Aortic smooth muscle cell (primary cell): ENCODE data around the gene BCKDK. TPM values are rescaled to one million over a fixed set of nuclear protein-coding genes. Genes with fewer than 3 reads are reported as not detected.

Experiments
- total RNA-seq: library from RNA; depleted of rRNA; stranded (reverse); fragments of >200 nt; gene quantifications from 2 replicates; pipeline ENCODE4 v1.2.3, GENCODE V29; 2014

BCKDK gene
- total RNA-seq = 12.2 and 13.7 TPM in 2 replicates

DNA sequence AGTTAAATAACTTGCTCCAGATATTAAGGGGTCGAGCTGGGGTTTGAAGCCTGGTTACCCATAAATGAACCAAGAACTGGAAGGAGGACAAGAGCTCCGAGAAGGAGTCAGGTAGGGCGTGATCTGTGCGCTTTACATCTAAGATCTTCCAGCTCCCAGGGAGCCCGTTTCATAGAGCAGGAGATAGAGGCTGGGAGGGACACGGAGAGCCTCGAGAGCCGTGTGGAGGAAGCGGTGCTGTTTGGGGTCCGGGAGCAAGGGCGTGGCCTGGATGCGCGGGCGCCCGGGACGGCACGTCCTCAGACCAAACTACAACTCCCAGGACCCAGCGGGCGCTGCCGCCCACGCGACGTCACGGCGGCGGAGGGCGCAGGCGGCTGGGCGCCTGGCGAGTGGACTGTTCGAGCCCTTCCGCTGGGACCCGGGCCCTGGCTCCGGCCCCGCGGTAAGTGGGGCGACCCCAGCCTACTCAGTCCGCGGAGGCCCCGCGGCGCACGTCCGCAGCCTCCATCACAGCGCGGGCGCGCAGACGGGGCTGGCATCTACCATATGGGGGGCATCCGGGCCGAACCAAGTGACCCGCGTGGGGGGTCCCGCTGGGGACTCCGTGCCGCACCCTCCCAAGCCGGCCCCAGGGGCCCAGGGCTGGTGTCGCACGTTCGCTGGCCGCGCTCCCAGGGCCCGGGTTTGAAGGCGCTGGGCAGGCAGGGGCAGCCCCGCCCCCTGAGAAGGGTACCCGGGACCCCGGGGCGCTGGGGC lies at the start of gene BCKDK:
Gene BCKDK (plus strand): TSS at position 352 of the 759 bp plus-strand sequence. CDS start 838 bp downstream, outside the sequence.

GRCh38 chr16:31073970-31074813 lies 34.0 kb upstream of the BCKDK start, which contains the start of the genes ZNF646 and ZNF668:
ZNF646 (plus strand) TSS chr16:31074422; CDS start chr16:31076325, 1,903 bp downstream.
ZNF668 (minus strand) TSS chr16:31074240; CDS start chr16:31064459, 9,781 bp downstream.

GRCh38 chr16:31088459-31089183 lies 19.6 kb upstream of the BCKDK start, which contains the start of gene PRSS53:
PRSS53 (minus strand) TSS chr16:31088943; CDS start chr16:31088809, 134 bp downstream.

GRCh38 chr16:31094424-31095120 lies 13.6 kb upstream of the BCKDK start, which contains the start of gene VKORC1:
VKORC1 (minus strand) TSS chr16:31094797; CDS start chr16:31094729, 68 bp downstream.

DNA sequence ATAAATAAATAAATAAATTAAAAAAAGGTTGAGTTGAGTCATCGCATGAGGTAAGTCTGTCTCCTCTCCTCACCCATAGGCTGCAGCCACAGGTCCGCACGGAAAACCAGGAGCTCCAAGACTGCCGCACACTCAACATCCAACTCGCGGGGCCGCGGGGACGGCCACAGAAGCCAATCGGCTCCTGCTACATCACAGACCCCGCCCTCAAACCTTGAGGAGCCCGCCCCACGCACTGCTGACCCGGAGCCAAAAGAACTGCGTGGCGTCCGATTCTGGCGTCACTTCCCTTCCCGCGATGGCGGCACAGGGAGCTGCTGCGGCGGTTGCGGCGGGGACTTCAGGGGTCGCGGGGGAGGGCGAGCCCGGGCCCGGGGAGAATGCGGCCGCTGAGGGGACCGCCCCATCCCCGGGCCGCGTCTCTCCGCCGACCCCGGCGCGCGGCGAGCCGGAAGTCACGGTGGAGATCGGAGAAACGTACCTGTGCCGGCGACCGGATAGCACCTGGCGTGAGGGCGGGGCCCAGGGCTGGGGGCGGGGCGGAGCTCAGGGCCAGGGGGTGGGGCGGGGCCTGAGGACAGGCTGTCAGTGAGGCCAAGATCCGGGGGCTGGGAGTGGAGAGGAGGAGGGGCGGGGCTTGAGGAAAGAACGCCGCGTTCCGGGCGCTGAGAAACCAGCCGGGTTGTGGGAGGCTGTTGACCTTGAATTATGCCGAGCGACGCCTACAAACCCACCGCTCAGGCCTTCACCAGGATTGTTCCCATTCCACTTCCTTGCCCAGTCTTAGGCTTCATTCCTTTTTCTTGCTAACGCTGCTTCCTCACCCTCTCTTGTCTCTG lies 9.4 kb downstream of the BCKDK start, which contains the start of gene KAT8:
Gene KAT8 (plus strand): TSS at position 281 of the 839 bp plus-strand sequence. CDS start 18 bp downstream, at position 299.

GRCh38 chr16:31135535-31136286 lies 27.5 kb downstream of the BCKDK start, which contains the start of gene PRSS8:
PRSS8 (minus strand) TSS chr16:31135727; CDS start chr16:31135498, 229 bp downstream.

GRCh38 chr16:31149894-31150890 lies 42.0 kb downstream of the BCKDK start, which contains the start of gene PRSS36:
PRSS36 (minus strand) TSS chr16:31150066; CDS start chr16:31150035, 31 bp downstream.

Other genes starting within 250 kb of the BCKDK start
- gene BCL7C, start 214.3 kb upstream of the BCKDK start, total RNA-seq = 44.0 and 51.7 TPM in 2 replicates
- 0.81 and 0.92 TPM in 2 replicates for gene CTF1, start 211.8 kb upstream of the BCKDK start, total RNA-seq
- 12.9 and 13.2 TPM in 2 replicates for gene FBXL19, start 184.8 kb upstream of the BCKDK start, total RNA-seq
- 31.3 and 38.6 TPM in 2 replicates for gene ORAI3, start 159.3 kb upstream of the BCKDK start, total RNA-seq
- 1.7 and 3.4 TPM in 2 replicates for gene SETD1A, start 150.6 kb upstream of the BCKDK start, total RNA-seq
- 25.8 and 27.6 TPM in 2 replicates for gene HSD3B7, start 123.2 kb upstream of the BCKDK start, total RNA-seq
- gene STX1B, start 97.7 kb upstream of the BCKDK start, total RNA-seq = 0.25 and 0.40 TPM in 2 replicates
- gene STX4, start 74.8 kb upstream of the BCKDK start, total RNA-seq = 25.3 and 29.5 TPM in 2 replicates
- gene ZNF668, start 34.1 kb upstream of the BCKDK start, total RNA-seq = 7.5 and 9.6 TPM in 2 replicates
- gene ZNF646, start 34.0 kb upstream of the BCKDK start, total RNA-seq = 9.9 and 11.1 TPM in 2 replicates
- gene PRSS53, start 19.4 kb upstream of the BCKDK start, total RNA-seq = 1.3 and 1.5 TPM in 2 replicates
- 91.0 and 98.6 TPM in 2 replicates for gene VKORC1, start 13.6 kb upstream of the BCKDK start, total RNA-seq
- 36.3 and 38.7 TPM in 2 replicates for gene KAT8, start 9.3 kb downstream of the BCKDK start, total RNA-seq
- gene PRSS8, start 27.3 kb downstream of the BCKDK start, total RNA-seq = not detected in 2 replicates
- 0.53 and 0.62 TPM in 2 replicates for gene PRSS36, start 41.7 kb downstream of the BCKDK start, total RNA-seq
- gene FUS, start 71.8 kb downstream of the BCKDK start, total RNA-seq = 35.0 and 37.7 TPM in 2 replicates
- 37.1 and 42.5 TPM in 2 replicates for gene PYCARD, start 94.4 kb downstream of the BCKDK start, total RNA-seq
- not detected in 2 replicates for gene TRIM72, start 105.7 kb downstream of the BCKDK start, total RNA-seq
- not detected in 2 replicates for gene PYDC1, start 108.7 kb downstream of the BCKDK start, total RNA-seq
- gene ITGAM, start 151.6 kb downstream of the BCKDK start, total RNA-seq = under 0.01 TPM in 1 of 2 replicates, not detected in the other
- gene ITGAX, start 246.8 kb downstream of the BCKDK start, total RNA-seq = 0.12 and 0.26 TPM in 2 replicates